Measurements from ENCODE around the gene ARMH3.
A peak's percentile ranks its signal among the peaks of the same experiment; 100 is the strongest.

- TF ChIP-seq CTCF (IDR thresholded peaks at IDR 0.05 in 4 of 5, conservative IDR thresholded peaks at IDR 0.05 in 1 of 5) (peak in 1 of 5 experiments; percentile 26), POLR2A (IDR thresholded peaks at IDR 0.05) (peak; percentile 99 to 100)
These were observed 237.7 kb downstream of the ARMH3 start, which contains the start of gene OGA for GRCh38 chr10:101818119-101818871.

Data from gastrocnemius medialis (tissue), 4 donors.